ENCODE data around the gene KIF26B. TPM values are rescaled to one million over a fixed set of nuclear protein-coding genes. Genes with fewer than 3 reads are reported as not detected.

The KIF26B gene
- polyA plus RNA-seq, 1 donor from 2014 or later = 6.3 TPM

DNA sequence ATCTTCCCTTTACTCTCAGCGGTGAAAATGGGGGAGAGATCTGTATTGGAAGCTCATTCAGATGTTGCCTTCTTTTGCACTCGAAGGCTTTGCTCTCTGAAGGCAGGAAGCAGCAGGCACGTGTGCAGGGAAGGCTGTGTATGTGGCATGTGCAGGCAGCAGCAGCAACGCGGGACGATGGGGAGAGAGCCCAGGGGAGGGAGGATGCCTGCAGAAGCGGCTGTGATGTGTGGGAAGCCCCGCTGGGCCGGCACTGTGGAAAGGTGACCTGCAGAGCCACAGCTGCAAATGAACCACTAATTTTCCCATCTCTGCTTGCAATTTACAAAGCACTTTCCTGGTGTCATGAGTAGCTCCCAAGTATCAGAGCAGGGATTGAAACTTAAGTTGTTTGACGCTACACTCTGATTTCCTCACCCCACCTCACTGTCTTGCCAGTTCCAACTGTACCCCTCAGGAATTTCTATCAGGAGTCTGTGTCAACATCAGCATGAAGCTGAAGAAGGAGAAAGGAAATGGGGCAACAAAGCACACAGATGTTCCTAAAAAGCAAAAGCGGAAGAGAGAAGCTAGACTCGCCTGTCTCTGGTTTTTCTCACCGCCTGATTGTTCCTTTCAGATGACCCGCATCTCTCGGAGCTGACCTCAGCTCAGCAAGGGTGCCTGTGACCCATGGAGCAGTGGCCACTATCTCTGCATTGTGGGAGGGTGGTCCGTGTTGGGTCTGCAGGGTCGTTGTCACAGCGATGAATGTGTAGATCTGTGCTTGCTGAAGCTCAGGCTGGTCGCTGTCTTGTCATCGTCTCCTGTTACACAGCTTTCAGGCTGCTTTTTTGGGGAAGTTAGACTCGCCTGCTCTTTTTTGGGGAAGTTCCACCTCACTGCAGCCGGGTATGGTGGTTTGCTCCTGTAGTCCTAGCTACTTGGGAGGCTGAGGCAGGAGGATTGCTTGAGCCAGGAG lies 156.1 kb downstream of the KIF26B start:
- peak overlapping the region; percentile 40 for H3K4me3 ChIP-seq (ENCODE audit: low read length)
- H4K20me1 ChIP-seq (ENCODE audit: insufficient read depth) = no peaks in the 10 kb centered on the region
- H3K27ac ChIP-seq (ENCODE audit: low read length) = no peak overlapping the region
- H3K4me2 ChIP-seq (ENCODE audit: low read length) = no peak overlapping the region
- H3K9me2 ChIP-seq (ENCODE audit: insufficient read depth, low read length) = no peaks in the 10 kb centered on the region
- no peaks in the 10 kb centered on the region for H3K27me3 ChIP-seq (ENCODE audit: insufficient read depth, low read depth, low read length)
- no peaks in the 10 kb centered on the region for H3K79me2 ChIP-seq (replicated peaks; ENCODE audit: insufficient read depth, low read length)
- H3K36me3 ChIP-seq (ENCODE audit: insufficient read depth, low read length) = no peaks in the 10 kb centered on the region
- H3K9me3 ChIP-seq (ENCODE audit: low read length) = no peaks in the 10 kb centered on the region
- H3K9ac ChIP-seq (ENCODE audit: low read length) = no peak overlapping the region
- H2AFZ ChIP-seq (ENCODE audit: low read depth, low read length) = no peak overlapping the region
- H3F3A ChIP-seq (ENCODE audit: insufficient read depth, low read length, poor library complexity, severe bottlenecking) = no peaks in the 10 kb centered on the region
- TF ChIP-seq TAF1 (IDR thresholded peaks at IDR 0.05; ENCODE audit: low read depth) (no peak), MXI1 (conservative IDR thresholded peaks at IDR 0.05; ENCODE audit: poor library complexity, severe bottlenecking) (peak; percentile 64), EP300 (conservative IDR thresholded peaks at IDR 0.05; ENCODE audit: poor library complexity, severe bottlenecking) (peak; percentile 39), RAD21 (conservative IDR thresholded peaks at IDR 0.05) (no peak), SMC3 (conservative IDR thresholded peaks at IDR 0.05; ENCODE audit: poor library complexity) (no peak), EZH2 (IDR thresholded peaks at IDR 0.05; ENCODE audit: borderline replicate concordance, insufficient read depth, low read length, poor library complexity, severe bottlenecking) (no peak), POLR2AphosphoS5 (IDR thresholded peaks at IDR 0.05) (peak; percentile 90)
- TF ChIP-seq, protein P1, sequence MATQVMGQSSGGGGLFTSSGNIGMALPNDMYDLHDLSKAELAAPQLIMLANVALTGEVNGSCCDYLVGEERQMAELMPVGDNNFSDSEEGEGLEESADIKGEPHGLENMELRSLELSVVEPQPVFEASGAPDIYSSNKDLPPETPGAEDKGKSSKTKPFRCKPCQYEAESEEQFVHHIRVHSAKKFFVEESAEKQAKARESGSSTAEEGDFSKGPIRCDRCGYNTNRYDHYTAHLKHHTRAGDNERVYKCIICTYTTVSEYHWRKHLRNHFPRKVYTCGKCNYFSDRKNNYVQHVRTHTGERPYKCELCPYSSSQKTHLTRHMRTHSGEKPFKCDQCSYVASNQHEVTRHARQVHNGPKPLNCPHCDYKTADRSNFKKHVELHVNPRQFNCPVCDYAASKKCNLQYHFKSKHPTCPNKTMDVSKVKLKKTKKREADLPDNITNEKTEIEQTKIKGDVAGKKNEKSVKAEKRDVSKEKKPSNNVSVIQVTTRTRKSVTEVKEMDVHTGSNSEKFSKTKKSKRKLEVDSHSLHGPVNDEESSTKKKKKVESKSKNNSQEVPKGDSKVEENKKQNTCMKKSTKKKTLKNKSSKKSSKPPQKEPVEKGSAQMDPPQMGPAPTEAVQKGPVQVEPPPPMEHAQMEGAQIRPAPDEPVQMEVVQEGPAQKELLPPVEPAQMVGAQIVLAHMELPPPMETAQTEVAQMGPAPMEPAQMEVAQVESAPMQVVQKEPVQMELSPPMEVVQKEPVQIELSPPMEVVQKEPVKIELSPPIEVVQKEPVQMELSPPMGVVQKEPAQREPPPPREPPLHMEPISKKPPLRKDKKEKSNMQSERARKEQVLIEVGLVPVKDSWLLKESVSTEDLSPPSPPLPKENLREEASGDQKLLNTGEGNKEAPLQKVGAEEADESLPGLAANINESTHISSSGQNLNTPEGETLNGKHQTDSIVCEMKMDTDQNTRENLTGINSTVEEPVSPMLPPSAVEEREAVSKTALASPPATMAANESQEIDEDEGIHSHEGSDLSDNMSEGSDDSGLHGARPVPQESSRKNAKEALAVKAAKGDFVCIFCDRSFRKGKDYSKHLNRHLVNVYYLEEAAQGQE (IDR thresholded peaks at IDR 0.05; ENCODE audit: borderline replicate concordance) = peak; percentile 84
- TF ChIP-seq, protein P2, sequence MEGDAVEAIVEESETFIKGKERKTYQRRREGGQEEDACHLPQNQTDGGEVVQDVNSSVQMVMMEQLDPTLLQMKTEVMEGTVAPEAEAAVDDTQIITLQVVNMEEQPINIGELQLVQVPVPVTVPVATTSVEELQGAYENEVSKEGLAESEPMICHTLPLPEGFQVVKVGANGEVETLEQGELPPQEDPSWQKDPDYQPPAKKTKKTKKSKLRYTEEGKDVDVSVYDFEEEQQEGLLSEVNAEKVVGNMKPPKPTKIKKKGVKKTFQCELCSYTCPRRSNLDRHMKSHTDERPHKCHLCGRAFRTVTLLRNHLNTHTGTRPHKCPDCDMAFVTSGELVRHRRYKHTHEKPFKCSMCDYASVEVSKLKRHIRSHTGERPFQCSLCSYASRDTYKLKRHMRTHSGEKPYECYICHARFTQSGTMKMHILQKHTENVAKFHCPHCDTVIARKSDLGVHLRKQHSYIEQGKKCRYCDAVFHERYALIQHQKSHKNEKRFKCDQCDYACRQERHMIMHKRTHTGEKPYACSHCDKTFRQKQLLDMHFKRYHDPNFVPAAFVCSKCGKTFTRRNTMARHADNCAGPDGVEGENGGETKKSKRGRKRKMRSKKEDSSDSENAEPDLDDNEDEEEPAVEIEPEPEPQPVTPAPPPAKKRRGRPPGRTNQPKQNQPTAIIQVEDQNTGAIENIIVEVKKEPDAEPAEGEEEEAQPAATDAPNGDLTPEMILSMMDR (IDR thresholded peaks at IDR 0.05; ENCODE audit: poor library complexity, severe bottlenecking) = no peak

DNA sequence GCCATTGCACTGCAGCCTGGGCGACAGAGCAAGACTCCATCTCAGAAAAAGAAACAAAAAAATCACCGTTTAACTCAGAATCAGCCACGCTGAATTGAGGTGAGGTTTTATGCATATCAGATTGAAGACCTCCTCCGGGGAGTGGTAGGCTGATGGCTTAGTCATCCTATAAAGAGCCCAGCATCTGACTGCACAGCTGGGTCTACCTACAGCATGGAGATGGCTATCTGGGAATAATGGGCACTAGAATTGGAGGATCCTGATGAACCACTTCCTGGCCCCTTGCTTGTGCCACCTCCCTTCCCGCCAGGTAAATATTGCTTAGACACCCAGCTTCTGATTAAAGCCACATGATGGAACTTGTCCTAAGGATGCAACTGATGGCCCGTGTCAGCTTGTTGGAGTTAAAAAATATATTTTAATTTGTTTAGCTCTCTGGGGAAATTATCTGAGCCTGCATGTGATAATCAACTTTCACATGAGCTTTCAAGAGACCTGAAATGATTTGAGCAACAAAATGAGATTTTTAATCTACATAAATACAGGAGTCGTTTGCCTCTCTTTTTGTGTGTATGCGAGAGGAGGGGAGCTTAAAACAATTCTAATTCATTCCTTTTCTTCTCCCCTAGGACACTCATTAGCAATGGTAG lies 157.2 kb downstream of the KIF26B start:
- Histone ChIP-seq H4K20me1 (ENCODE audit: insufficient read depth) (no peaks in the 10 kb centered on the region), H3K36me3 (ENCODE audit: insufficient read depth, low read length) (no peaks in the 10 kb centered on the region), H3K79me2 (replicated peaks; ENCODE audit: insufficient read depth, low read length) (no peaks in the 10 kb centered on the region), H3K9me2 (ENCODE audit: insufficient read depth, low read length) (no peaks in the 10 kb centered on the region), H3K9me3 (ENCODE audit: low read length) (no peaks in the 10 kb centered on the region), H3K4me2 (ENCODE audit: low read length) (no peak overlapping the region), H3K27ac (ENCODE audit: low read length) (no peak overlapping the region), H3K9ac (ENCODE audit: low read length) (no peak overlapping the region), H3F3A (ENCODE audit: insufficient read depth, low read length, poor library complexity, severe bottlenecking) (no peaks in the 10 kb centered on the region), H2AFZ (ENCODE audit: low read depth, low read length) (no peak overlapping the region), H3K27me3 (ENCODE audit: insufficient read depth, low read depth, low read length) (no peaks in the 10 kb centered on the region), H3K4me3 (ENCODE audit: low read length) (no peak overlapping the region)
- TF ChIP-seq TAF1 (IDR thresholded peaks at IDR 0.05; ENCODE audit: low read depth) = no peak
- no peak for TF ChIP-seq RAD21 (conservative IDR thresholded peaks at IDR 0.05)
- TF ChIP-seq, protein P2 (IDR thresholded peaks at IDR 0.05; ENCODE audit: poor library complexity, severe bottlenecking) = no peak
- no peak for TF ChIP-seq POLR2AphosphoS5 (IDR thresholded peaks at IDR 0.05)
- no peak for TF ChIP-seq MXI1 (conservative IDR thresholded peaks at IDR 0.05; ENCODE audit: poor library complexity, severe bottlenecking)
- no peak for TF ChIP-seq EZH2 (IDR thresholded peaks at IDR 0.05; ENCODE audit: borderline replicate concordance, insufficient read depth, low read length, poor library complexity, severe bottlenecking)
- no peak for TF ChIP-seq SMC3 (conservative IDR thresholded peaks at IDR 0.05; ENCODE audit: poor library complexity)
- no peak for TF ChIP-seq EP300 (conservative IDR thresholded peaks at IDR 0.05; ENCODE audit: poor library complexity, severe bottlenecking)
- TF ChIP-seq, protein P1 (IDR thresholded peaks at IDR 0.05; ENCODE audit: borderline replicate concordance) = no peak

Data from neural cell (in vitro differentiated cells).